SK-N-SH treated with all-trans-retinoic acid at 6 μM for 48 hours (cell line): Measurements from ENCODE around the gene BPIFB2.

ENCODE experiments used
- ATAC-seq: fragments of 200-7000 bp; cut with Tn5 transposase; 3 replicates; pipeline ENCODE4 v1.9.1; 2020; ENCODE audit warnings: mild to moderate bottlenecking, moderate library complexity
- ARNTL ChIP-seq: fragments of 450-650 bp; formaldehyde crosslinking; IDR thresholded peaks from 2 replicates; pipeline ENCODE4 v1.5.0; 2020; ENCODE audit warnings: low read depth, mild to moderate bottlenecking, moderate library complexity, borderline replicate concordance
- BACH2 ChIP-seq: fragments of 250-450 bp; sonication (Bioruptor Pico); IDR thresholded peaks from 2 replicates; pipeline ENCODE4 v1.9.0; 2021; ENCODE audit warnings: mild to moderate bottlenecking, borderline replicate concordance
- ESRRG ChIP-seq: fragments of 250-450 bp; sonication (Bioruptor Pico); IDR thresholded peaks from 2 replicates; pipeline ENCODE4 v1.6.1; 2021; ENCODE audit warnings: mild to moderate bottlenecking
- GLIS3 ChIP-seq: fragments of 250-450 bp; sonication (Bioruptor Pico); IDR thresholded peaks from 2 replicates; pipeline ENCODE4 v1.5.0; 2020; ENCODE audit warnings: mild to moderate bottlenecking, moderate library complexity
- ISL1 ChIP-seq: fragments of 250-450 bp; sonication (Bioruptor Pico); IDR thresholded peaks from 2 replicates; pipeline ENCODE4 v2.1.2; 2022; ENCODE audit warnings: mild to moderate bottlenecking, moderate library complexity
- OSR1 ChIP-seq: fragments of 250-450 bp; sonication (Bioruptor Pico); IDR thresholded peaks from 2 replicates; pipeline ENCODE4 v1.8.0; 2022; ENCODE audit warnings: moderate library complexity, mild to moderate bottlenecking, inconsistent platforms
- PPARA ChIP-seq: fragments of 250-450 bp; sonication (Bioruptor Pico); IDR thresholded peaks from 2 replicates; pipeline ENCODE4 v1.5.0; 2020; ENCODE audit warnings: mild to moderate bottlenecking, borderline replicate concordance
- RARB ChIP-seq: fragments of 250-450 bp; sonication (Bioruptor Pico); IDR thresholded peaks from 2 replicates; pipeline ENCODE4 v1.8.0; 2021; ENCODE audit warnings: mild to moderate bottlenecking, moderate library complexity
- SNAI2 ChIP-seq: fragments of 250-450 bp; sonication (Bioruptor Pico); IDR thresholded peaks from 2 replicates; pipeline ENCODE4 v1.5.0; 2020; ENCODE audit warnings: mild to moderate bottlenecking, moderate library complexity
- TCF4 ChIP-seq: fragments of 250-450 bp; sonication (Bioruptor Pico); IDR thresholded peaks from 2 replicates; pipeline ENCODE4 v1.8.0; 2021; ENCODE audit warnings: mild to moderate bottlenecking, moderate library complexity, borderline replicate concordance
- TOX ChIP-seq: fragments of 250-450 bp; sonication (Bioruptor Pico); IDR thresholded peaks from 2 replicates; pipeline ENCODE4 v1.8.0; 2021; ENCODE audit warnings: mild to moderate bottlenecking, moderate library complexity, borderline replicate concordance
- ZC3H10 ChIP-seq: fragments of 250-450 bp; sonication (Bioruptor Pico); IDR thresholded peaks from 2 replicates; pipeline ENCODE4 v1.5.1; 2021; ENCODE audit warnings: mild to moderate bottlenecking, moderate library complexity
- ZFP3 ChIP-seq: fragments of 250-450 bp; sonication (Bioruptor Pico); IDR thresholded peaks from 2 replicates; pipeline ENCODE4 v1.5.0; 2020; ENCODE audit warnings: mild to moderate bottlenecking, moderate library complexity
- ZNF565 ChIP-seq: fragments of 450-650 bp; formaldehyde crosslinking; conservative IDR thresholded peaks from 2 replicates; pipeline ENCODE4 v1.5.0; 2020; ENCODE audit warnings: low read depth, mild to moderate bottlenecking, moderate library complexity
- ZNF70 ChIP-seq: fragments of 450-650 bp; formaldehyde crosslinking; IDR thresholded peaks from 2 replicates; pipeline ENCODE4 v1.5.0; 2020; ENCODE audit warnings: mild to moderate bottlenecking, moderate library complexity
- ZNF8 ChIP-seq: fragments of 450-650 bp; formaldehyde crosslinking; IDR thresholded peaks from 2 replicates; pipeline ENCODE4 v1.5.0; 2020; ENCODE audit warnings: mild to moderate bottlenecking, moderate library complexity
- TF ChIP-seq, protein P1 (sequence below): fragments of 250-450 bp; sonication (Bioruptor Pico); IDR thresholded peaks from 2 replicates; pipeline ENCODE4 v1.8.0; 2021; ENCODE audit warnings: low read depth, mild to moderate bottlenecking, moderate library complexity, borderline replicate concordance
- TF ChIP-seq, protein P2 (sequence below): fragments of 250-450 bp; sonication (Bioruptor Pico); IDR thresholded peaks from 2 replicates; pipeline ENCODE4 v1.8.0; 2020; ENCODE audit warnings: mild to moderate bottlenecking, moderate library complexity, borderline replicate concordance
- TF ChIP-seq, protein P3 (sequence below): fragments of 250-450 bp; sonication (Bioruptor Pico); IDR thresholded peaks from 2 replicates; pipeline ENCODE4 v1.5.0; 2020; ENCODE audit warnings: mild to moderate bottlenecking, moderate library complexity
- TF ChIP-seq, protein P4 (sequence below): fragments of 250-450 bp; sonication (Bioruptor Pico); IDR thresholded peaks from 2 replicates; pipeline ENCODE4 v1.5.1; 2021; ENCODE audit warnings: mild to moderate bottlenecking, moderate library complexity
- TF ChIP-seq, protein P5 (sequence below): fragments of 250-450 bp; sonication (Bioruptor Pico); IDR thresholded peaks from 2 replicates; pipeline ENCODE4 v1.5.1; 2020; ENCODE audit warnings: low read depth, mild to moderate bottlenecking, moderate library complexity

The BPIFB2 gene

DNA sequence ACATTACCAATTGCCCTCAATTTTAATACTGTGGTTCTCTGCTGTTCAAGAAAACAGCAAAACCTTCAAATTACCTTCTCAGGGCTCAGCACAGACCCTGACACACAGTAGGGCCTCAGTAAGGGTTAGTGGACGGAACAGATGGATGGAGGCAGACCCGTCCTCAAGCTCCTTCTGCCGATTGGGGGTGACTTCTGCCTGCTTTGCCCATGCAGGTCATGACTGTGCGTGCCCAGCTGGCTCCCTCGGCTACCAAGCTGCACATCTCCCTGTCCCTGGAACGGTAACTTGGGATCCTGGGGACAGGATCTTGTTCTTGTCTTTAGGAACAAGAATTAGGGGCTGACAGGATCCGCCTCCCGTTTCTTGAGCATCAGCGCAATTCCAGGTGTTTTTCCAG is 62.2 kb downstream of the BPIFB2 start:
- TF ChIP-seq, protein P1, sequence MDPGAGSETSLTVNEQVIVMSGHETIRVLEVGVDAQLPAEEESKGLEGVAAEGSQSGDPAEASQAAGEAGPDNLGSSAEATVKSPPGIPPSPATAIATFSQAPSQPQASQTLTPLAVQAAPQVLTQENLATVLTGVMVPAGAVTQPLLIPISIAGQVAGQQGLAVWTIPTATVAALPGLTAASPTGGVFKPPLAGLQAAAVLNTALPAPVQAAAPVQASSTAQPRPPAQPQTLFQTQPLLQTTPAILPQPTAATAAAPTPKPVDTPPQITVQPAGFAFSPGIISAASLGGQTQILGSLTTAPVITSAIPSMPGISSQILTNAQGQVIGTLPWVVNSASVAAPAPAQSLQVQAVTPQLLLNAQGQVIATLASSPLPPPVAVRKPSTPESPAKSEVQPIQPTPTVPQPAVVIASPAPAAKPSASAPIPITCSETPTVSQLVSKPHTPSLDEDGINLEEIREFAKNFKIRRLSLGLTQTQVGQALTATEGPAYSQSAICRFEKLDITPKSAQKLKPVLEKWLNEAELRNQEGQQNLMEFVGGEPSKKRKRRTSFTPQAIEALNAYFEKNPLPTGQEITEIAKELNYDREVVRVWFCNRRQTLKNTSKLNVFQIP (CRISPR knock-in tag): no peak
- TF ChIP-seq, protein P2, sequence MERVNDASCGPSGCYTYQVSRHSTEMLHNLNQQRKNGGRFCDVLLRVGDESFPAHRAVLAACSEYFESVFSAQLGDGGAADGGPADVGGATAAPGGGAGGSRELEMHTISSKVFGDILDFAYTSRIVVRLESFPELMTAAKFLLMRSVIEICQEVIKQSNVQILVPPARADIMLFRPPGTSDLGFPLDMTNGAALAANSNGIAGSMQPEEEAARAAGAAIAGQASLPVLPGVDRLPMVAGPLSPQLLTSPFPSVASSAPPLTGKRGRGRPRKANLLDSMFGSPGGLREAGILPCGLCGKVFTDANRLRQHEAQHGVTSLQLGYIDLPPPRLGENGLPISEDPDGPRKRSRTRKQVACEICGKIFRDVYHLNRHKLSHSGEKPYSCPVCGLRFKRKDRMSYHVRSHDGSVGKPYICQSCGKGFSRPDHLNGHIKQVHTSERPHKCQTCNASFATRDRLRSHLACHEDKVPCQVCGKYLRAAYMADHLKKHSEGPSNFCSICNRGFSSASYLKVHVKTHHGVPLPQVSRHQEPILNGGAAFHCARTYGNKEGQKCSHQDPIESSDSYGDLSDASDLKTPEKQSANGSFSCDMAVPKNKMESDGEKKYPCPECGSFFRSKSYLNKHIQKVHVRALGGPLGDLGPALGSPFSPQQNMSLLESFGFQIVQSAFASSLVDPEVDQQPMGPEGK (CRISPR knock-in tag): no peak
- TF ChIP-seq GLIS3 (CRISPR knock-in tag): no peak
- no peak for TF ChIP-seq ZC3H10 (CRISPR knock-in tag)
- no peak for TF ChIP-seq TCF4 (CRISPR knock-in tag)
- no peak for TF ChIP-seq ZFP3
- no peak for TF ChIP-seq OSR1
- TF ChIP-seq ARNTL: no peak
- no peak for TF ChIP-seq SNAI2 (CRISPR knock-in tag)
- TF ChIP-seq, protein P3, sequence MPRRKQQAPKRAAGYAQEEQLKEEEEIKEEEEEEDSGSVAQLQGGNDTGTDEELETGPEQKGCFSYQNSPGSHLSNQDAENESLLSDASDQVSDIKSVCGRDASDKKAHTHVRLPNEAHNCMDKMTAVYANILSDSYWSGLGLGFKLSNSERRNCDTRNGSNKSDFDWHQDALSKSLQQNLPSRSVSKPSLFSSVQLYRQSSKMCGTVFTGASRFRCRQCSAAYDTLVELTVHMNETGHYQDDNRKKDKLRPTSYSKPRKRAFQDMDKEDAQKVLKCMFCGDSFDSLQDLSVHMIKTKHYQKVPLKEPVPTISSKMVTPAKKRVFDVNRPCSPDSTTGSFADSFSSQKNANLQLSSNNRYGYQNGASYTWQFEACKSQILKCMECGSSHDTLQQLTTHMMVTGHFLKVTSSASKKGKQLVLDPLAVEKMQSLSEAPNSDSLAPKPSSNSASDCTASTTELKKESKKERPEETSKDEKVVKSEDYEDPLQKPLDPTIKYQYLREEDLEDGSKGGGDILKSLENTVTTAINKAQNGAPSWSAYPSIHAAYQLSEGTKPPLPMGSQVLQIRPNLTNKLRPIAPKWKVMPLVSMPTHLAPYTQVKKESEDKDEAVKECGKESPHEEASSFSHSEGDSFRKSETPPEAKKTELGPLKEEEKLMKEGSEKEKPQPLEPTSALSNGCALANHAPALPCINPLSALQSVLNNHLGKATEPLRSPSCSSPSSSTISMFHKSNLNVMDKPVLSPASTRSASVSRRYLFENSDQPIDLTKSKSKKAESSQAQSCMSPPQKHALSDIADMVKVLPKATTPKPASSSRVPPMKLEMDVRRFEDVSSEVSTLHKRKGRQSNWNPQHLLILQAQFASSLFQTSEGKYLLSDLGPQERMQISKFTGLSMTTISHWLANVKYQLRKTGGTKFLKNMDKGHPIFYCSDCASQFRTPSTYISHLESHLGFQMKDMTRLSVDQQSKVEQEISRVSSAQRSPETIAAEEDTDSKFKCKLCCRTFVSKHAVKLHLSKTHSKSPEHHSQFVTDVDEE (CRISPR knock-in tag): no peak
- TF ChIP-seq, protein P4, sequence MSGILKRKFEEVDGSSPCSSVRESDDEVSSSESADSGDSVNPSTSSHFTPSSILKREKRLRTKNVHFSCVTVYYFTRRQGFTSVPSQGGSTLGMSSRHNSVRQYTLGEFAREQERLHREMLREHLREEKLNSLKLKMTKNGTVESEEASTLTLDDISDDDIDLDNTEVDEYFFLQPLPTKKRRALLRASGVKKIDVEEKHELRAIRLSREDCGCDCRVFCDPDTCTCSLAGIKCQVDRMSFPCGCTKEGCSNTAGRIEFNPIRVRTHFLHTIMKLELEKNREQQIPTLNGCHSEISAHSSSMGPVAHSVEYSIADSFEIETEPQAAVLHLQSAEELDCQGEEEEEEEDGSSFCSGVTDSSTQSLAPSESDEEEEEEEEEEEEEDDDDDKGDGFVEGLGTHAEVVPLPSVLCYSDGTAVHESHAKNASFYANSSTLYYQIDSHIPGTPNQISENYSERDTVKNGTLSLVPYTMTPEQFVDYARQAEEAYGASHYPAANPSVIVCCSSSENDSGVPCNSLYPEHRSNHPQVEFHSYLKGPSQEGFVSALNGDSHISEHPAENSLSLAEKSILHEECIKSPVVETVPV (CRISPR knock-in tag): no peak
- no peak for TF ChIP-seq ZNF565 (CRISPR knock-in tag)
- no peak for TF ChIP-seq RARB
- TF ChIP-seq ISL1 (CRISPR knock-in tag): no peak
- TF ChIP-seq BACH2 (CRISPR knock-in tag): no peak
- no peak for TF ChIP-seq TOX
- no peak for TF ChIP-seq ZNF70 (CRISPR knock-in tag)
- TF ChIP-seq ZNF8 (CRISPR knock-in tag): no peak
- no peak for TF ChIP-seq PPARA (CRISPR knock-in tag)
- ATAC-seq: no peak

DNA sequence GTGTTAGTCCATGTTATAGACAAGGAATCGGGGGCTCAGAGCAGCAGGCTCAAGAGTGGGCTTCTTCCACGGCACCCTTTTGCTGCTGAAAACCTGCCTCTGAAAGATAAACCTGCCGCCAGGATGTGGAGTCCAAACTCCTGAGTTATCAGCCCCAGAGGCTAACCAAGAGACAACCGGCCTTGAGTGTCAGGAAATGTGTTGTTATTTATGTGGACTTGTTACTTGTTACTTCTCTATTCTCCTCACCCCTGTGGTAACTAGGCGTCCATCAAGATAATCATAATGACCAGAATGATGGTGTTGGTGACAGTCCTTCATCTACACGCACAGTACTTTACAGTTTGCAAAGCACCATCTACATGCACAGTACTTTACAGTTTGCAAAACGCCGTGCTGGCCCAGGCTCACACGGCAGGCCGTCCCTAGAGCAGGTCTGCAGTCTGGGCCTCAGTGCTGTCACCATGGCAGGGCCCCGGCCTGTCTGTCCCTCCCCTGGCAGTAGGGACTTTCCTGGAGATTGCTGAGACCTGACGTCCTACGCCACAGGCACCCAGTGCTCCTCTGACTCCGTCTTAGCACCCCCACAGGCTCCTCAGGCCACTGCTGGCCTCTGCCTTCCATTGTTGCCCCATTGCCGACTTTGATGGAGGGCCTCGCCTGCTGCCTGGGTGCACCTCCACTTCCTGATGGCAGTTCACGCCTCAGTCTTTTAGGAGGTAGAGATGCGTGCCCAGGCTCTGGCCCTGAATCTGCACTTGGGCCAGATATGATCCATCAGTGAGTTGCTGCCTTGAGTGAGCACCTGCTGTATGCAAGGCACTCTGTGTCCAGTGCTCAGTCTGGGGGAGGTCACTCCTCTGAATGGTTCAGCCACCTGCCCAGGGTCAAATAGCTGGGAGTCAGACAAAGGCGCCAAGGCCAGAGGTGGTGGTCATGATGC is 62.9 kb downstream of the BPIFB2 start:
- ATAC-seq: no peak
- TF ChIP-seq, protein P2 (CRISPR knock-in tag): no peak
- TF ChIP-seq ZC3H10 (CRISPR knock-in tag) (no peak), ZNF565 (CRISPR knock-in tag) (no peak), OSR1 (no peak), GLIS3 (CRISPR knock-in tag) (no peak), BACH2 (CRISPR knock-in tag) (no peak), ZNF70 (CRISPR knock-in tag) (no peak), PPARA (CRISPR knock-in tag) (no peak), SNAI2 (CRISPR knock-in tag) (no peak), ESRRG (CRISPR knock-in tag) (no peak), ARNTL (no peak), TCF4 (CRISPR knock-in tag) (no peak), RARB (no peak)
- TF ChIP-seq, protein P4 (CRISPR knock-in tag): no peak
- TF ChIP-seq, protein P3 (CRISPR knock-in tag): no peak
- TF ChIP-seq, protein P5, sequence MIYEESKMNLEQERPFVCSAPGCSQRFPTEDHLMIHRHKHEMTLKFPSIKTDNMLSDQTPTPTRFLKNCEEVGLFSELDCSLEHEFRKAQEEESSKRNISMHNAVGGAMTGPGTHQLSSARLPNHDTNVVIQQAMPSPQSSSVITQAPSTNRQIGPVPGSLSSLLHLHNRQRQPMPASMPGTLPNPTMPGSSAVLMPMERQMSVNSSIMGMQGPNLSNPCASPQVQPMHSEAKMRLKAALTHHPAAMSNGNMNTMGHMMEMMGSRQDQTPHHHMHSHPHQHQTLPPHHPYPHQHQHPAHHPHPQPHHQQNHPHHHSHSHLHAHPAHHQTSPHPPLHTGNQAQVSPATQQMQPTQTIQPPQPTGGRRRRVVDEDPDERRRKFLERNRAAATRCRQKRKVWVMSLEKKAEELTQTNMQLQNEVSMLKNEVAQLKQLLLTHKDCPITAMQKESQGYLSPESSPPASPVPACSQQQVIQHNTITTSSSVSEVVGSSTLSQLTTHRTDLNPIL (CRISPR knock-in tag): no peak
